Stimulated activated CD8-positive, alpha-beta memory T cell treated with anti-CD3 and anti-CD28 coated beads, Interleukin-15, amount 100 ng/mL, for 24 hours (primary cell): ENCODE measurements around the gene ZNF805.
"Not testable (repeated sequence)": the region's sequence is repeated elsewhere in the genome, so short reads cannot be mapped to it uniquely, and the experiment has no call there.

Experiments used
- DNase-seq: peaks from one replicate; pipeline ENCODE4 v3.0.0-alpha.2; 2020; ENCODE audit warnings: low read depth

Gene ZNF805

DNA sequence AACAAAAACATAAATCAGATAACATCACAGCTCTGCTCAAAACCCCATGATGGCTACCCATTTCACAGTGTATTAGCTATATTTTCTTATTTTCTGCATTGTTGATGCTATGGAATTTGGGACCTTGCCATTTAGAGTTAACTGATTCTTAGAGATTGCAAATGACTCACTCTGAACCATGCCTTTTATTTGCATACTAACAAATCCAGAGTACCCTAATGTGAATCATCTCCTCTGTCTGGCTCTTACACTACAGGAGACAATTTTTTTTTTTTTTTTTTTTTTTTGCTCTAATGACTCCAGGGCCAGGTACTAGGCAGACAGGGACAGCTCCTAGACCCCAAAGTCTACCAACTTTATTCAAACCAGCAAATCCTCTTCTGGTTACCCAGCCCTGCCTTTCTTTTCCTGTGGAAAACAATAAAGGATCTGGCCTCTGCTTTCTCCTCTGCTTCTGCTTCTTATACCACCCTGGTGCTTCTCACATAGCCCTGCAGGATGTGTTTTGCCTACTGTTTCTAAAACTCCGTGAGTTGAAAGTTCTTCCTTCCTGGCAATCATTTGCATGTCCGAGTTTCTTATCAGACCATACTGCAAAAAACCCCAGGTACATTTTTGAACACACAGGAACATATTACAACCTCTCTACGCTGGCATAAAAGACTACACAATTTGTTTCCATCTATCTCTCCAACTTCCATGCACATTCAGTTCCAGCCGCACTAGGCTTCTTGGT lies 29.3 kb downstream of the ZNF805 start:
- DNase-seq = no peak

DNA sequence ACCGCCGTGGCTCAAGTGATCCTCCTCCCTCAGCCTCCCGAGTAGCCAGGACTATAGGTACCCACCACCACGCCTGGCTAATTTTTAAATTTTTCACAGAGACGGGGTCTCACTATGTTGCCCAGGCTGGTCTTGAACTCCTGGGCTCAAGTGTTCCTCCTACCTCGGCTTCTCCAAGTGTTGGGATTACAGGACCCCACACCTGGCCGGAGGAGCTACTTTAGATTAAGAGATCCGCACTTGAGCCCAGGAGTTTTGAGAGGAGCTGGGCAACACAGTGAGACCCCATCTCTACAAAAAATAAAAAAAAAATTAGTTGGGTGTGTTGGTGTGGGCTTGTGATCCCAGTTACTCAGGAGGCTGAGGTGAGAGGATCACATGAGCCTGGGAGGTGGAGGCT lies 30.8 kb downstream of the ZNF805 start:
- DNase-seq = no peak

DNA sequence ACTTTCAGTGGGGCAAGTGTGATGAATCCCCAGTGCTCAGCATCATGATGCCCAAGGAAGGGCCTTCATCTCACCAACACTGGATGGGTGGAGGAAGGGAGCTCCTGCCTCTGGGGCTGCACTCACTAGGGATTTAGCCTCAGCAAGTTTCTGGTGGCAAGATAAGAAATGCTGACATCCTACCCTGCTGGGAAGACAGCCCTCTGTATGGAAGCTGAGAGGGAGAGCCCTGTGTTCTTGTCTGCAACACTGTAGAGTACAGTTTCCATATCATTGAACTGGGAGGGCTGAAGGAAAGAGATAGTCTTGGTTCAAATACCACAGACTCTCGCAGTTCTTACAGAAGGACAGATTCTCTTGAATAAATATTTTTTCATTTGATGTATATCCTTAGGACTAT lies 32.6 kb downstream of the ZNF805 start:
- no peak for DNase-seq

DNA sequence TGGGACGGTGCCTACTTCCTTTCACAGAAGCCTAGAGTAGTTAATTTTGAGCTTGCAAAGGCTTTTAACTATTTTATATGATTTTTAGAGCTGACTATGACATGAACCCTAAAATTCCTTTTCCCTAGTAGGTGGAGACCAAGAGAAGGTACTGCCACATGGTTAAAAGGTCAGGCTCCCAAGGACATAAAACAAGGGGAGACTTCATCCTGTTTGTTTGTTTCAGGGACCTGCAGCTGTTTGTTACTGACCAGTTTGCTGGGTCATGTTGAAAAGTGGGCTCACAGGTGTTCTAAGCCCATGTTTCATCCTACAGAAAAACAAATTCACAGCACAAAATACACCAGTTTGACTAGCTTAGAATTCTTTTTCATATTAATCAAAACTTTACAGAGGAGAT lies 36.0 kb downstream of the ZNF805 start:
- no peak for DNase-seq

DNA sequence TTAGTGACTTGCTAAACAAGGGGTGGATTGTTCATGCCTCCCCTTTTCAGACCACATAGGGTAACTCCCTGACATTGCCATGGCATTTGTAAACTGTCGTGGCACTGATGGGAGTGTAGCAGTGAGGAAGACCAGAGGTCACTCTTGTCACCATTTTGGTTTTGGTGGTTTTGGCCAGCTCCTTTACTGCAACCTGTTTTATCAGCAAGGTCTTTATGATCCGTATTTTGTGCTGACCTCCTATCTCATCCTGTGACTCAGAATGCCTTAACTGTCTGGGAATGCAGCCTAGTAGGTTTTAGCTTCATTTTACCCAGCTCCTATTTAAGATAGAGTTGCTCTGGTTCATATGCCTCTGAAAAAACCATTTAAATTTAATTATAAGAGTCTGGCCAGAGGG lies 38.0 kb downstream of the ZNF805 start:
- DNase-seq = not testable (repeated sequence)

DNA sequence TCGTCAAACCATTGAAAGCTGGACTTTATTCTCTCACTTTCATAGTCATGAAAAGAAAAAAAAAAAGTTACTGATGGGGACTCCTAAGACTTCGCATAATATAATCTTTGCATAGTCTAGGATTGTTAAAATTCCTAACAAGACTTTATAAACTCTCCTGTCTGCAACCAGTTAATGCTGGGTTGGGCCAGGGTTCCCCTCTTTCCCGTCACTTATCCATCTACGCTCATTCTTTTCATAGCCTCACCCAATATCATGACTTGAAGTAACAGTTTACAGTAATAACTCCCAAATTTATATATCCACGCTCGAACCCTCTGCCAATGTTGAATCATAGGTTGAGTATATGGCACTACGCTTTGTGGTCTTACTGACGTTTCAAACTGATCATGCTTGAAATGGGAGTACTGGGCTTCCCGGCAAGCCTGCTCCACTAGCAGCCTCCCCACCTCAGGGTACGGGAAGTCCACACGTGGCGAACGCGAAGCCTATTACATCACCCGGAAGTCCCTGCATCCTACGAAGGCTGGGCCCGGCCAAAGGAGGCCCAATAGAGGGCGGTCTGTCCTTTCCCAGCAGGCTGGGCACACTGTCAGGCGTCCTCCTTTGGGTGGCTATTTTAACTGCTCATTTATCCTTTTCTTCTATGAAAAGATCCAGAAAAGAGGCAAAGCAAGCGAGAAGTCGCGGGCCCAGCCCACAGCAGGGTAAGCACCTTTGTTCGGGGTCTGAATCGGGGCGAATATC lies 39.2 kb downstream of the ZNF805 start:
- DNase-seq = peak; percentile 52

DNA sequence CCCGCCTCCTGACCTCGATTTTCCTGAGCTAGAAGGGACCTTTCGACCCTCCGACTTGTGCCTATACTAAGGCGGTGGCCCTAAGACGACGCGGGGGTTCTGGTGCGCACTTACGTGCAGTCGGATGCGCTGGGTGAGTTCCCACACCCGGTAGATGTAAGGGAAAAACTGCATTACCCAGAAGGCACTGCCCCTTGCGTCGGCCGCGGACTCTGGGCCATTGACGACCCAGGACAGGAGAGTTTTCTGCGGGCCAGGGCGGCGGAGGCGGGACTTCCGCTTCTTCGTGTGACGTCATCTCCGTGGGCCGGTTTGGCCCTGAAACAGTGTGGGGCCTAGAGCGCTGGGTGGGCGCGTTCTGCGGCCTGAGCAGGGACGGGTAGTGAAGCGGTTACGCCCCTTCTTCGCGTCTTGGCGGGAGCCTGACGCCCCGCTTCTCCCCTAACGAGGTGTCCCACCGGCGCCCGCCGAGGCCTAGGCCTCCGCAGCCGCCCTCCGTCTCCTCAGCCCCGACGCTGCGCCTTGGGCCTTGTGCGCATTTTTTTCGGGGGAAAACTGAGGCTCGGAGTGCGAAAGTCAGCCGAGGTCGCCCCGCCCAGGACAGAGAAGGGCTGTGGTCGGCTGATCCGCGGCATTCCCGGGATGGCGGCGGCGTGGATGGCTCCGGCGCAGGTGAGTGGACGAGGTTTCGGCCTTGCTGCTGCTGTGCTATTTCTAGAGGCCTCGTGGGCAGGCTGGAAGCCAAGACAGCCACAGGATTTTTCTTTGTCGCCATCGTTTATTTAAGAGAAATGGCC lies 39.9 kb downstream of the ZNF805 start, which contains the start of gene ZNF460:
Gene ZNF460, plus strand, starts transcription at position 321 of the 797 bp plus-strand sequence. Its CDS starts 322 bp downstream, at position 643.
- peak; percentile 97 for DNase-seq

DNA sequence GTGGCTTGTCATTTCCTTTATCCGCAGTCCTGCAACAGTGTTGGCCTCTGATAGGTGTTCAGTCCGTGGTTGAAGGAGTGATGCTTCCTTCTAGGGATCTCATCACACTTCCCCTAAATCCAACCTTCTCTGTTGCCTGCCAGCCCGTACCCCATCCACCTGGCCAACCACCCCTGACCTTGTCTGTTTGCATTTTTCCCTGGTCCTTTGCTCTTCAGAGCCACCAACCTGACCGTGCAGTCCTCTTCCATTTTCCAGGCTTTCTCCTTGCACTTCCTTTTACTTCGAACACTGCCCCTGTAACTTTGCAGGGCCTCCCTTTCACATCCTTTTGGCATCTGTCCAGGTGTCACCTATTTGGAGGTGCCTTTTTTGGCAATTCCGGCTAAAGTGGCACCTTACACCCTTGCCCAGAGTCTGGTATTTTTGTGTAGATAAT lies 40.5 kb downstream of the ZNF805 start:
- DNase-seq = no peak

DNA sequence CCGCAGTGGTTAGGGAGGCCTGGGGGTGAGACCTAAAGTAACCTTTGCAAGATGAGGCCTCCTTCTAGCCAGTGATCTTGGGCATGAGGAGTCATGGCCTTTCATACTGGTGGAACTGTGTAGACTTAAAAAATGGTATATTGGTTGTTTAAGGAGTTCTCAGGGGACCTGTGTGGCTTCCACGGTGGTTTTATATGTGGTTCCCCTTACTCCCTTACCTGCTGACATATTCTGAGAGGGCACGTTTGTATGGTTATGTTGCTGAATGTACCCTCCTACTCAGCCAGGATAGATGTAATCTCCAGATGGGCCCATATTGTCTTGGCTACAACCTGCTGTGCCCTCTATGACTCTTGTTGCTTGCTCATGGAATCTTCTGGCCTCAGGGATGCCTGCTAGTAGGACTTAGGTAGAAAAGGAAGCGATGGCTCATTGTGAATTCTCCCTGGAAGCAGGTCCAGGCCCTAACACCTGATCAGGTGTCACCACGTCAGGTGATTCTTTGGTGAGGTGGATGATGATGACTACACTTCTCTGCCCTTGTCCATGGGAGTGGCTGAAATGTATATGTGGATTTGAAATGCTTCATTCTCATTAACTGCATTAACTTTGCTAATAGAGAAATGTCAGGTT lies 41.7 kb downstream of the ZNF805 start:
- no peak for DNase-seq

DNA sequence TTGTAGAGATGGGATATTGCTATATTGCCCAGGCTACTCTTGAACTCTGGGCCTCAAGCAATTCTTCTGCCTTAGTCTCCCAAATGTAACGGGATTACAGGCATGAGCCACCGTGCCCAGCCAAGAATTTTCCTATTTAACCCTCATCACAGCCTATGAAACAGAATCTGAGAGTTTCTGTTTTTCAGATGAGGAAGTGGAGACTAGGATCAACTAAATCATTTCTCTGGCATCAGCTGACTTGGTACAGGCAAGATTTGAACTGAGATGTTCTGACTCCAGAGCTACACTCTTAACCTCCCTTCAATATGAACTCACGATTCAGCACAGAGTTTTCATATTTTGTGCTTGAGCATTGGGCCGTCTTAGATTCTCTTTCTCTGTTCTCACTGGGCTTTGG lies 47.9 kb downstream of the ZNF805 start:
- no peak for DNase-seq

DNA sequence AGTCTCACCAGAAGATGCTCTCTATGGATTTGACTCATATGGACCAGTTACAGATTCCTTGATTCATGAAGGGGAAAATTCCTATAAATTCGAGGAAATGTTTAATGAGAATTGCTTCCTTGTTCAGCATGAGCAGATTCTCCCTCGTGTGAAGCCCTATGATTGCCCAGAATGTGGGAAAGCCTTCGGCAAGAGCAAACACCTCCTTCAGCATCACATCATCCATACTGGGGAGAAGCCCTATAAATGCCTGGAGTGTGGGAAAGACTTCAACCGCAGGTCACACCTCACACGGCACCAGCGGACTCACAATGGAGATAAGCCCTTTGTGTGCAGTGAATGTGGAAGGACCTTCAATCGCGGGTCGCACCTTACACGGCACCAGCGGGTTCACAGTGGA lies 50.5 kb downstream of the ZNF805 start:
- DNase-seq = no peak

DNA sequence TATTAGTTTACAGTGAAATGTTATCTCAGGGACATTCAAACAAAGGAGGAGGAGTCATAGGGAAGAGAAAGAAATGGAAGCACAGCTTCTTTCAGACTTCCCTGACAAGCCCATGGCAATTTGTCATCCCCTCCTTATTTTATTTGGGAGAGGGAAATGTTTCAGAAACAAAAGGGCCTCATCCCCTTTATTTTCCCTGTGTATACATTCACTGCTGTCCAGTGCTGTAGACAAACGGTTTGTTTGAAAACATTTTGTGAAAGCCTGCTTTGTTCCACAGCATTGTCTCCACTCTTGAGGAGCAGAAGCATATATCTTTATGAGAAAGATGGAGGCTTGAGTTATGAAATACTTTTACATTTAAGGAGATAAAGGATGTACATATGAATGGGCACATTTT lies 52.1 kb downstream of the ZNF805 start:
- DNase-seq = no peak

DNA sequence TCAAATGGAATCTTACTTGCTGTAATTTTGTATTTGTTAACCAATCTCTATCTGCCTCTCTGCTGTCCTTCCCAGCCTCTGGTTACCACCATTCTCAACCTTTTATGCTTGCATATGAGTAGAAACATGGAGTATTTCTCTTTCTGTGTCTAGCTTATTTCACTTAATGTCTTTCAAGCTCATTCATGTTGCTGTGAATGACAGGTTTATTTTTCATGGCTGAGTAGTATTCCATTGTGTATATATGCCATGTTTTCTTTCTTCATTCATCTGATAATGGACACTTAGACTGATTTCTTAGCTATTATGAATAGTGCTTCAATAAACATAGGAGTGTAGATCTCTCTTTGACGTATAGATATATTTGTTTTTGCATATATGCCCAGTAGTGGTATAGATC lies 53.3 kb downstream of the ZNF805 start:
- DNase-seq = no peak

DNA sequence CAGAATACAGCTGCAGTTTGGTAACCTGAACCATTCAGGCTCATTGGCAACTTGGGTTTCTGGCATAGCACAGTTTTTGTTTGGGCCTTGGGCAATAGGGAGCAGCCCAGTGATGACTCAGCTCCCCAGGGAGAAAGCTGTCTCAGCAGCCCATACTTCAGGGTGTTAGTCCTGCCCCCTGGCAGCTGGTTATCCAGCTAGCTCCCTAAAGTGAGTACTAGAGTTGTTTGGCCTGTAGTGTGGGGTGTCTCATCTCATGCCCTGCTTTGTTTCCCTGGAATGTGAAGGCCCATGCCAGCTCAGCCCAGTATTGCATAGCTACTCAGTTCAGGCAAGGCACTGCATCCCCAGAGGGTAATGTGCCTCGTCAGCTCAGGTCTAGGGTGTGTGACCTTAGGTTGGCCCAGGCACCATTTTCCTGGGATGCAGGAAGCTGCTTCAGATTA lies 61.6 kb downstream of the ZNF805 start:
- DNase-seq = no peak

DNA sequence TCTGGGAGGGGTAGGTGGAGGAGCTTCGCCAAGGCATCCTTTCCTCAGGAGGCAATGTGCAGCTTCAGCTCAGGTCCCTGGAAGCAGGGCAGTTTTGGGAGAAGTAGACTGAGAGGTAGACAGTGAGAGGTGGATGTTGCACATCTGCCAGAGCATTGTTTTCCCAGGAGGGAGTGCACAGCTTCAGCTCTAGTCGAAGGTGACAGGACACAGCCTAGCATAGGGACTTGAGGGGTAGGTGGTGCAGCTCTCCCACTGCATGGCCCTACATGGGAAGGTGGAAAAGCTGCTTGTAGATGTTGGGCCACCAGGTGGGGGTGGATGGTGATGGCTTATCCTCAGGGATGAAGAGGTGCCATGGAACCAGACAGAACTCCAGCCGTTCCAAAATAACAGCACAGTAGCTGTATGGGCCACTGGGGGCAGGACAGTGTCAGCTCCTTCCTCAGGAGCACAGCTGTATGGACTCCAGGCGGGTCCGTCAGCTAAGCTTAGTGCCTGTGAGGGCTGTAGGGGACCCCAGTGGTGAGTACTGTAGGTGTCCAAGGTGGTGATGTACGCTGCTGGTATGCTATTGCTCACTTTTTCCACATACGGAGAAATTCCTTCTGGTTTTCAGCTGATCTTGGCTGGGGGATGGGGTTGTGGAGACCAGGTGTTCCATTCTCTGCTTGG lies 62.4 kb downstream of the ZNF805 start:
- DNase-seq = no peak
